Uterus (tissue), 2 donors: ENCODE data around the gene CHST2.

Experiments
- POLR2A ChIP-seq, 2 donors: fragments of 450-650 bp; IDR thresholded peaks; one replicate each; pipeline ENCODE4 v1.6.1; 2016; ENCODE audit warnings: antibody characterized with exemption in 2 of 2, mild to moderate bottlenecking in 1 of 2, moderate library complexity in 1 of 2
- TF ChIP-seq, protein P1 (sequence below), 4 experiments: fragments of 200-600 bp in 2 of 4; fragments of 450-650 bp in 2 of 4; sonication (generic) in 2 of 4; IDR thresholded peaks; one replicate each; pipeline ENCODE4 v1.5.1; 2016 to 2019; ENCODE audit warnings: antibody characterized with exemption in 4 of 4, mild to moderate bottlenecking in 2 of 4, moderate library complexity in 1 of 4

DNA sequence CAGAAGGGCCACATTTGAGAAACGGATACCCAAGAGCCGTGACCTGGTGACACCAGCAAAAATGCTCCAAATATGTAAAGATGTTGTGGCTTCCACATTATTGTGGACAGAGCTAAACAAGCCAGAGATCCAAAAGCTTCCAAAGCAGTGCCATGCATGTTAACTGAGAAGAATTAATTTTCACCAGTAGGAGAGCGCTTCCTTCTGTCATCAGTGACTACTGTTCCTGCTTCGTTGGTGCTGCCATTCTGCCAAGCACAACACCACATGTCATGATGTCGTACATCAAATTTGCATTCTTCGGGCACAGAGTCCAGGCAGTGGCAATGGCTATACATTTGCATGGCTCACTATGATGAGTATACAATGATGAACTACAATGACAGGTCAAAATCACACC is 19.1 kb upstream of the CHST2 start:
- TF ChIP-seq, protein P1, sequence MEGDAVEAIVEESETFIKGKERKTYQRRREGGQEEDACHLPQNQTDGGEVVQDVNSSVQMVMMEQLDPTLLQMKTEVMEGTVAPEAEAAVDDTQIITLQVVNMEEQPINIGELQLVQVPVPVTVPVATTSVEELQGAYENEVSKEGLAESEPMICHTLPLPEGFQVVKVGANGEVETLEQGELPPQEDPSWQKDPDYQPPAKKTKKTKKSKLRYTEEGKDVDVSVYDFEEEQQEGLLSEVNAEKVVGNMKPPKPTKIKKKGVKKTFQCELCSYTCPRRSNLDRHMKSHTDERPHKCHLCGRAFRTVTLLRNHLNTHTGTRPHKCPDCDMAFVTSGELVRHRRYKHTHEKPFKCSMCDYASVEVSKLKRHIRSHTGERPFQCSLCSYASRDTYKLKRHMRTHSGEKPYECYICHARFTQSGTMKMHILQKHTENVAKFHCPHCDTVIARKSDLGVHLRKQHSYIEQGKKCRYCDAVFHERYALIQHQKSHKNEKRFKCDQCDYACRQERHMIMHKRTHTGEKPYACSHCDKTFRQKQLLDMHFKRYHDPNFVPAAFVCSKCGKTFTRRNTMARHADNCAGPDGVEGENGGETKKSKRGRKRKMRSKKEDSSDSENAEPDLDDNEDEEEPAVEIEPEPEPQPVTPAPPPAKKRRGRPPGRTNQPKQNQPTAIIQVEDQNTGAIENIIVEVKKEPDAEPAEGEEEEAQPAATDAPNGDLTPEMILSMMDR (IDR thresholded peaks at IDR 0.05), result no peak
- no peak for TF ChIP-seq POLR2A (IDR thresholded peaks at IDR 0.05)
